ENCODE measurements around the gene TMCO4. TPM values are rescaled to one million over a fixed set of nuclear protein-coding genes. Genes with fewer than 3 reads are reported as not detected.

TMCO4 gene
- total RNA-seq, 4 donors from 2014 or later: 22.5 to 26.2 (median 23.8) TPM

GRCh38 chr1:19651141-19651737 lies 148.5 kb downstream of the TMCO4 start:
- TF ChIP-seq CTCF (IDR thresholded peaks at IDR 0.05; ENCODE audit: low read depth): no peak

GRCh38 chr1:19650416-19651140 lies 149.1 kb downstream of the TMCO4 start:
- no peak for TF ChIP-seq CTCF (IDR thresholded peaks at IDR 0.05; ENCODE audit: low read depth)

- no peak for TF ChIP-seq CTCF (IDR thresholded peaks at IDR 0.05; ENCODE audit: low read depth)
These were observed 151.0 kb downstream of the TMCO4 start for GRCh38 chr1:19648689-19649088.

GRCh38 chr1:19648239-19648638 lies 151.5 kb downstream of the TMCO4 start:
- TF ChIP-seq CTCF (IDR thresholded peaks at IDR 0.05; ENCODE audit: low read depth): no peak

- no peak for TF ChIP-seq CTCF (IDR thresholded peaks at IDR 0.05; ENCODE audit: low read depth)
These were observed 152.1 kb downstream of the TMCO4 start for GRCh38 chr1:19647643-19648042.

- TF ChIP-seq CTCF (IDR thresholded peaks at IDR 0.05; ENCODE audit: low read depth): no peak
These were observed 153.1 kb downstream of the TMCO4 start for GRCh38 chr1:19646377-19647319.

All from subcutaneous adipose tissue (tissue), 4 donors.